Testis (tissue), 2 donors: ENCODE data around the gene ARL4A.

Experiments used
- CTCF ChIP-seq, 3 experiments: fragments of 450-650 bp in 2 of 3; fragments of 200-600 bp in 1 of 3; sonication (generic) in 1 of 3; IDR thresholded peaks; one replicate each; pipeline ENCODE4 v1.5.1; 2016 to 2019; ENCODE audit warnings: antibody characterized with exemption in 3 of 3, mild to moderate bottlenecking in 2 of 3, moderate library complexity in 1 of 3
- POLR2A ChIP-seq: fragments of 450-650 bp; IDR thresholded peaks from one replicate; pipeline ENCODE4 v1.6.1; 2017; ENCODE audit warnings: antibody characterized with exemption, mild to moderate bottlenecking, moderate library complexity

GRCh38 chr7:12661581-12661980, 25.9 kb upstream of the ARL4A start:
- no peak for TF ChIP-seq POLR2A
- no peak for TF ChIP-seq CTCF (IDR thresholded peaks at IDR 0.05)
